H1 (cell line): ENCODE data around the gene NCOA5. TPM values are rescaled to one million over a fixed set of nuclear protein-coding genes. Genes with fewer than 3 reads are reported as not detected.

Experiments
- CBX5 ChIP-seq: fragments of 300-800, 300-1000 bp; sonication (generic); IDR thresholded peaks from 2 replicates; pipeline ENCODE4 v1.7.1; 2016; ENCODE audit warnings: antibody characterized with exemption, low read length, low read depth
- CBX8 ChIP-seq: fragments of 300-800, 300-1000 bp; sonication (generic); IDR thresholded peaks from 2 replicates; pipeline ENCODE4 v1.7.1; 2016; ENCODE audit warnings: low read depth, low read length, borderline replicate concordance
- CEBPB ChIP-seq: IDR thresholded peaks from 2 replicates; pipeline ENCODE4 v1.6.1; 2012; ENCODE audit warnings: low read depth, low read length
- CTCF ChIP-seq, 3 experiments: IDR thresholded peaks; 1 replicate in 2 of 3; 2 replicates in 1 of 3; pipeline versions ENCODE4 v1.5.1 to v1.6.1; 2011; ENCODE audit warnings: low read length in 3 of 3, mild to moderate bottlenecking in 3 of 3, inconsistent platforms in 2 of 3, low read depth in 1 of 3, moderate library complexity in 1 of 3; ENCODE audit not compliant: insufficient read depth in 1 of 3; ENCODE audit errors: control extremely low read depth in 1 of 3
- NANOG ChIP-seq: IDR thresholded peaks from 2 replicates; pipeline ENCODE4 v1.6.1; 2011; ENCODE audit warnings: low read length, low read depth, mild to moderate bottlenecking, inconsistent platforms; ENCODE audit not compliant: insufficient read depth, poor library complexity, severe bottlenecking
- polyA plus RNA-seq, 7 experiments: library from polyadenylated mRNA; depleted of rRNA in 3 of 7; stranded (reverse) in 5 of 7; unstranded in 2 of 7; fragments of >200 nt in 5 of 7; fragments of 200-250 nt in 2 of 7; gene quantifications; 1 replicate in 5 of 7; 2 replicates in 1 of 7; 4 replicates in 1 of 7; pipeline versions ENCODE4 v1.2.1 to v1.2.3, GENCODE V29; 2011 to 2013; ENCODE audit warnings: missing spikeins in 2 of 7, mixed read lengths in 2 of 7
- total RNA-seq: library from RNA; stranded (reverse); fragmentation: NEBNext Ultra II Directional; extraction: Animal tissue kit (Norgen Biotek cat#: 25700); gene quantifications from 2 replicates; pipeline ENCODE4 v1.2.1, GENCODE V29; 2021
- TF ChIP-seq, protein P1 (sequence below): IDR thresholded peaks from 2 replicates; pipeline ENCODE4 v1.6.1; 2011; ENCODE audit warnings: low read length, improper control_type of control experiment

The NCOA5 gene
- total and polyA plus RNA-seq, 2 of the 8 experiments (the other 6 are each of a cell fraction or from before 2014, with no cell fraction given), result 20.4 to 29.0 TPM

GRCh38 chr20:46111028-46111835 lies 21.5 kb upstream of the NCOA5 start (continued):
- TF ChIP-seq CTCF (IDR thresholded peaks at IDR 0.05; ENCODE audit: control extremely low read depth in 1 of 3, insufficient read depth in 1 of 3, low read depth in 1 of 3, low read length in 3 of 3) (no peak), CBX5 (no peak), NANOG (no peak), CBX8 (no peak), CEBPB (no peak)
- TF ChIP-seq, protein P1, sequence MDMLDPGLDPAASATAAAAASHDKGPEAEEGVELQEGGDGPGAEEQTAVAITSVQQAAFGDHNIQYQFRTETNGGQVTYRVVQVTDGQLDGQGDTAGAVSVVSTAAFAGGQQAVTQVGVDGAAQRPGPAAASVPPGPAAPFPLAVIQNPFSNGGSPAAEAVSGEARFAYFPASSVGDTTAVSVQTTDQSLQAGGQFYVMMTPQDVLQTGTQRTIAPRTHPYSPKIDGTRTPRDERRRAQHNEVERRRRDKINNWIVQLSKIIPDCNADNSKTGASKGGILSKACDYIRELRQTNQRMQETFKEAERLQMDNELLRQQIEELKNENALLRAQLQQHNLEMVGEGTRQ, result no peak
